Nephron (organoid): ENCODE data around the gene SELENOW.

ENCODE experiments used
- H3K27ac Mint-ChIP-seq, 3 experiments: 2 replicates each; pipeline ENCODE4 v1.8.0; 2020; ENCODE audit warnings: mixed read lengths in 3 of 3, mild to moderate bottlenecking in 2 of 3, moderate library complexity in 1 of 3
- H3K27me3 Mint-ChIP-seq: 2 replicates; pipeline ENCODE4 v1.8.0; 2021; ENCODE audit warnings: low read depth, mild to moderate bottlenecking, moderate library complexity, mixed read lengths
- H3K36me3 Mint-ChIP-seq: 2 replicates; pipeline ENCODE4 v1.8.0; 2020; ENCODE audit warnings: low read depth, mixed read lengths
- H3K4me1 Mint-ChIP-seq: 2 replicates; pipeline ENCODE4 v1.8.0; 2020; ENCODE audit warnings: mixed read lengths
- H3K4me3 Mint-ChIP-seq, 3 experiments: 2 replicates each; pipeline ENCODE4 v1.8.0; 2020; ENCODE audit warnings: mild to moderate bottlenecking in 3 of 3, mixed read lengths in 3 of 3, moderate library complexity in 2 of 3
- H3K9me3 Mint-ChIP-seq: 2 replicates; pipeline ENCODE4 v1.8.0; 2020; ENCODE audit warnings: mixed read lengths
- CTCF ChIP-seq, 3 experiments: fragments of 200-600 bp; sonication (generic); IDR thresholded peaks; one replicate each; pipeline ENCODE4 v1.5.0; 2021; ENCODE audit warnings: antibody characterized with exemption in 3 of 3; ENCODE audit not compliant: unreplicated experiment in 3 of 3

The SELENOW gene

GRCh38 chr19:47749326-47749725 is 29.2 kb upstream of the SELENOW start:
- Mint-ChIP-seq H3K4me3 (peak overlapping the region in 2 of 3 experiments; percentile 10 to 56), H3K9me3 (no peaks in the 10 kb centered on the region), H3K27ac (no peak overlapping the region), H3K36me3 (peaks cover 37% of the 10 kb centered on the region), H3K27me3 (peaks cover 4% of the 10 kb centered on the region), H3K4me1 (peaks cover 10% of the 10 kb centered on the region)
- TF ChIP-seq CTCF (IDR thresholded peaks at IDR 0.05; ENCODE audit: unreplicated experiment in 3 of 3) = no peak

- no peak overlapping the region for H3K27ac Mint-ChIP-seq
- no peak for TF ChIP-seq CTCF (IDR thresholded peaks at IDR 0.05; ENCODE audit: unreplicated experiment in 3 of 3)
- peaks cover 4% of the 10 kb centered on the region for H3K4me1 Mint-ChIP-seq
- no peaks in the 10 kb centered on the region for H3K9me3 Mint-ChIP-seq
- peaks cover 37% of the 10 kb centered on the region for H3K36me3 Mint-ChIP-seq
- no peaks in the 10 kb centered on the region for H3K27me3 Mint-ChIP-seq
- H3K4me3 Mint-ChIP-seq = no peak overlapping the region
Measured at GRCh38 chr19:47750752-47751151, 27.8 kb upstream of the SELENOW start.

GRCh38 chr19:47752440-47753211 is 25.9 kb upstream of the SELENOW start:
- Mint-ChIP-seq H3K4me1 (no peaks in the 10 kb centered on the region), H3K4me3 (no peak overlapping the region), H3K27me3 (no peaks in the 10 kb centered on the region), H3K9me3 (no peaks in the 10 kb centered on the region), H3K36me3 (peaks cover 44% of the 10 kb centered on the region), H3K27ac (no peak overlapping the region)
- TF ChIP-seq CTCF (IDR thresholded peaks at IDR 0.05; ENCODE audit: unreplicated experiment in 3 of 3) = no peak

GRCh38 chr19:47754206-47755064 is 24.1 kb upstream of the SELENOW start:
- H3K9me3 Mint-ChIP-seq = no peaks in the 10 kb centered on the region
- no peak overlapping the region for H3K4me3 Mint-ChIP-seq
- no peak for TF ChIP-seq CTCF (IDR thresholded peaks at IDR 0.05; ENCODE audit: unreplicated experiment in 3 of 3)
- no peak overlapping the region for H3K27ac Mint-ChIP-seq
- no peaks in the 10 kb centered on the region for H3K4me1 Mint-ChIP-seq
- H3K36me3 Mint-ChIP-seq = peaks cover 49% of the 10 kb centered on the region
- peaks cover 4% of the 10 kb centered on the region for H3K27me3 Mint-ChIP-seq

GRCh38 chr19:47755065-47755761 is 23.3 kb upstream of the SELENOW start:
- peaks cover 4% of the 10 kb centered on the region for H3K27me3 Mint-ChIP-seq
- no peak overlapping the region for H3K4me3 Mint-ChIP-seq
- TF ChIP-seq CTCF (IDR thresholded peaks at IDR 0.05; ENCODE audit: unreplicated experiment in 3 of 3) = no peak
- H3K27ac Mint-ChIP-seq = no peak overlapping the region
- H3K36me3 Mint-ChIP-seq = peaks cover 49% of the 10 kb centered on the region
- no peaks in the 10 kb centered on the region for H3K4me1 Mint-ChIP-seq
- H3K9me3 Mint-ChIP-seq = no peaks in the 10 kb centered on the region
